ENCODE measurements around the gene COLEC11. TPM values are rescaled to one million over a fixed set of nuclear protein-coding genes. Genes with fewer than 3 reads are reported as not detected.

COLEC11 gene
- total RNA-seq, 1 experiment from 2014 or later: not detected

DNA sequence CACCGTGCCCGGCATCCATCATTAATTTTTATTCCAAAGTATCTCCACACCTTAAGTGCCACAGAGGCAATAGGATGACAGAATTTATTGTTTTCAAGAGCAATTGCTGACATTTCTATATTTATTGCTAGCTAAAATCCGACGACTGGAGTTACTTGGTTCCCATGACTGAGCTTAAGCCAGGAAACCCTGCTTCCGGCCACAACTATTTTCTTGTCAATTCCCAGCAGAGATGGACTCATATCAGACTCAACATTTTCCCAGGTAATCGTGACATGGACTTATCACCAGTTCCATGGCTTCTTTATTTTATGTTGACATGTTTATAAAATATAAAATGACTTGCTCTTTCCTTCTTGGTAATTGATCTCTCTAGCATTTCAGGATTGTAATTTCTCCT lies 87.9 kb downstream of the COLEC11 start:
- no peak overlapping the region for H3K4me2 ChIP-seq (ENCODE audit: low read depth, low read length, poor library complexity, severe bottlenecking)
- no peak overlapping the region for H3K27ac ChIP-seq (ENCODE audit: low read length)
- no peaks in the 10 kb centered on the region for H3K27me3 ChIP-seq (ENCODE audit: low read length)
- no peak overlapping the region for H3K9ac ChIP-seq (ENCODE audit: low read length)
- DNase-seq: no peak
- no peaks in the 10 kb centered on the region for H3K9me2 ChIP-seq (replicated peaks; ENCODE audit: insufficient read depth, low read length)
- H3K36me3 ChIP-seq (ENCODE audit: insufficient read depth, low read length): no peaks in the 10 kb centered on the region
- no peaks in the 10 kb centered on the region for H3K79me2 ChIP-seq (ENCODE audit: low read length)
- no peaks in the 10 kb centered on the region for H4K20me1 ChIP-seq (ENCODE audit: insufficient read depth, low read depth, low read length)
- H3K9me3 ChIP-seq (ENCODE audit: low read length): no peaks in the 10 kb centered on the region
- no peak overlapping the region for H3K4me3 ChIP-seq (ENCODE audit: low read length)
- H3K4me1 ChIP-seq (ENCODE audit: low read length): peaks cover 13% of the 10 kb centered on the region
- H2AFZ ChIP-seq (ENCODE audit: low read length): no peak overlapping the region

DNA sequence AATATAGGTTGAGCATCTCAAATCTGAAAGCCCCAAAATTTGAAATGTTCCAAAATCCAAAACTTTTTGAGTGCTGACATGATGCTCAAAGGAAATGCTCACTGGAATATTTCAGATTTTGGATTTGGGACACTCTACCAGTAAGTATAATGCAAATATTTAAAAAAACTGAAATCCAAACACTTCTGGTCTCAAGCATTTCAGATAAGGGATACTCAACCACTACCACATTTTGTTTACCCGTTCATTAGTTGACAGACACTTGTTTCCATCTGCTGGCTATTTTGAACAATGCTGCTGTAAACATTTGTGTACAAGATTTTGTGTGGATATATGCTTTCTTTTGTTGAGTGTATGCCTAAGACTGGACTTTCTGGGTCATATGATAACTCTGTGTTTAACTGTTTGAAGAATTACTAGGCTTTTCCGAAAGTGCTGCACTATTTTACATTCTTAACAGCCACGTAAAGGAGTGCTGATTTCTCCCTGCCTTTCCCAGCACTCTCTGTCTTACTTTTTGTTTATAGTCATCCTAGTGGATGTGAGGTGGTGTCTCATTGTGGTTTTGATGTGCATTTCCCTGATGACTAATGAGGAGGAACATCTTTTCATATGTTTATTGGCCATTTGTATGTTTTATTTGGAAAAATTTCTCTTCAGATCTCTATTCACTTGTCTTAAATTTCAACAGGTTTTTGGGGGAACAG lies 89.0 kb downstream of the COLEC11 start:
- H3K27ac ChIP-seq (ENCODE audit: low read length): no peak overlapping the region
- H3K9ac ChIP-seq (ENCODE audit: low read length): no peak overlapping the region
- H3K4me2 ChIP-seq (ENCODE audit: low read depth, low read length, poor library complexity, severe bottlenecking): no peak overlapping the region
- H3K36me3 ChIP-seq (ENCODE audit: insufficient read depth, low read length): no peaks in the 10 kb centered on the region
- H2AFZ ChIP-seq (ENCODE audit: low read length): no peak overlapping the region
- H3K9me3 ChIP-seq (ENCODE audit: low read length): no peaks in the 10 kb centered on the region
- no peak for DNase-seq
- H3K27me3 ChIP-seq (ENCODE audit: low read length): no peaks in the 10 kb centered on the region
- no peaks in the 10 kb centered on the region for H3K79me2 ChIP-seq (ENCODE audit: low read length)
- peaks cover 13% of the 10 kb centered on the region for H3K4me1 ChIP-seq (ENCODE audit: low read length)
- no peak overlapping the region for H3K4me3 ChIP-seq (ENCODE audit: low read length)
- H4K20me1 ChIP-seq (ENCODE audit: insufficient read depth, low read depth, low read length): no peaks in the 10 kb centered on the region
- no peaks in the 10 kb centered on the region for H3K9me2 ChIP-seq (replicated peaks; ENCODE audit: insufficient read depth, low read length)

DNA sequence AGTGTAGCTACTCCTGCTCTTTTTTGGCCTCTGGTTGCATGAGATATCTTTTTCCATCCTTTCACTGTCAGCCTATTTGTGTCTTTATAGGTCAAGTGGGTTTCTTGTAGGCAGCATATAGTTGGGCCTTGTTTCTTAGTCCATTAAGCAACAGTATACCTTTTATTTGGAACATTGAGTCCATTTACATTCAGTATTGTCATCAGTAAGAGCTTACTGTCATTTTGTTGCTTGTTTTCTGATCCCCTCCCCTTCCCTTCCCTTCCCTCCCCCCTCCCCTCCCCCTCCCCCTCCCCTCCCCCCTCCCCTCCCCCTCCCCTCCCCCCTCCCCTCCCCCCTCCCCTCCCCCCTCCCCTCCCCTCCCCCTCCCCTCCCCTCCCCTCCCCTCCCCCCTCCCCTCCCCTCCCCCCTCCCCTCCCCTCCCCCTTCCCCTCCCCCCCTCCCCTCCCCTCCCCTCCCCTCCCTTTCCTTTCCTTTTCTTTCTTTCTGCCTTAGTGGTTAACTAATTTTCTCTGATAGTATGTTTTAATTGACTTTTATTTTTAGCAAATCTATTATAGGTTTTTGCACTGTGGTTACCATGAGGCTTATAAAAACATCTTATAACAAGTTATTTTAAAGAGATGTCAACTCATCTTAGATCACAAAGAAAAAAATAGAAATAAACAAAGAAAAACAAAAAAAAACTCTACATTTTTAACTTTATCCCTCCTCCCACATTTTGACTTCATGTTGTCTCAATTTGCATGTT lies 95.3 kb downstream of the COLEC11 start:
- Histone ChIP-seq H3K27ac (ENCODE audit: low read length) (no peak overlapping the region), H3K4me3 (ENCODE audit: low read length) (no peak overlapping the region), H3K36me3 (ENCODE audit: insufficient read depth, low read length) (no peaks in the 10 kb centered on the region), H3K79me2 (ENCODE audit: low read length) (no peaks in the 10 kb centered on the region), H3K27me3 (ENCODE audit: low read length) (no peaks in the 10 kb centered on the region), H3K4me2 (ENCODE audit: low read depth, low read length, poor library complexity, severe bottlenecking) (no peak overlapping the region), H3K9me3 (ENCODE audit: low read length) (no peaks in the 10 kb centered on the region), H3K9ac (ENCODE audit: low read length) (no peak overlapping the region), H2AFZ (ENCODE audit: low read length) (no peak overlapping the region), H4K20me1 (ENCODE audit: insufficient read depth, low read depth, low read length) (no peaks in the 10 kb centered on the region), H3K4me1 (ENCODE audit: low read length) (no peaks in the 10 kb centered on the region), H3K9me2 (replicated peaks; ENCODE audit: insufficient read depth, low read length) (no peaks in the 10 kb centered on the region)
- DNase-seq: no peak

DNA sequence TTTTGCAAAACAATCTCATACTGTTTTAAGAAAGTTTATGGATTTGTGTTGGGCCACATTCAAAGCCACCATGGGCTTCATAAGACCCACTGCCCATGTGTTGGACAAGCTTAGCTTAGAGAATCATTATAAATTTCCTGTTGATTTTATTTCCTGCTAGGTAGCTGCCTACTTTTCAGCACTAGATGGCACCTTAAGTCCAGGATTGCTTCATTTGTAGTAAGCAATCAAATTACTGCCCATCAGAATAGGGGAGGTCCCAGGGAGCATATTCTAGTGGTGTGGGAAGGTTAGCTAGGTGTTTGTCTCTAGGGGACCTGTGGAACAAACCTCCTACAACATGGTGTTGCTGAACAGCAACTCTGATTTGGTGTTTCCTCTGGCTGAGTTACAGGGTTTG lies 97.5 kb downstream of the COLEC11 start:
- DNase-seq: peak; percentile 78
- no peaks in the 10 kb centered on the region for H3K79me2 ChIP-seq (ENCODE audit: low read length)

More for the DNA sequence above, 97.5 kb downstream of the COLEC11 start:
- Histone ChIP-seq H3K36me3 (ENCODE audit: insufficient read depth, low read length) (no peaks in the 10 kb centered on the region), H4K20me1 (ENCODE audit: insufficient read depth, low read depth, low read length) (no peaks in the 10 kb centered on the region), H3K27ac (ENCODE audit: low read length) (no peak overlapping the region), H3K4me2 (ENCODE audit: low read depth, low read length, poor library complexity, severe bottlenecking) (no peak overlapping the region), H3K4me1 (ENCODE audit: low read length) (no peaks in the 10 kb centered on the region), H3K9me2 (replicated peaks; ENCODE audit: insufficient read depth, low read length) (no peaks in the 10 kb centered on the region), H3K27me3 (ENCODE audit: low read length) (no peaks in the 10 kb centered on the region), H2AFZ (ENCODE audit: low read length) (no peak overlapping the region), H3K4me3 (ENCODE audit: low read length) (no peak overlapping the region), H3K9ac (ENCODE audit: low read length) (no peak overlapping the region), H3K9me3 (ENCODE audit: low read length) (no peaks in the 10 kb centered on the region)

Small RNA genes lying within 50 kb of the gene (small RNA-seq; reads per million reads assigned to genes)
- not detected for gene TMSB4XP2

Other genes starting within 250 kb of the COLEC11 start
- gene EIPR1, start 217.3 kb upstream of the COLEC11 start, total RNA-seq (2014; rRNA removed; shearing (Covaris generic); ENCODE audit: low replicate concordance): 40.4 and 80.8 TPM in 2 replicates
- gene TRAPPC12, start 215.4 kb upstream of the COLEC11 start, total RNA-seq (2014; rRNA removed; shearing (Covaris generic); ENCODE audit: low replicate concordance): 69.1 and 92.5 TPM in 2 replicates
- gene ADI1, start 75.6 kb upstream of the COLEC11 start, total RNA-seq (2014; rRNA removed; shearing (Covaris generic); ENCODE audit: low replicate concordance): 68.6 and 74.0 TPM in 2 replicates
- 20.4 and 33.9 TPM in 2 replicates for gene RNASEH1, start 36.8 kb upstream of the COLEC11 start, total RNA-seq (2014; rRNA removed; shearing (Covaris generic); ENCODE audit: low replicate concordance)
- gene RPS7, start 19.9 kb upstream of the COLEC11 start, total RNA-seq (2014; rRNA removed; shearing (Covaris generic); ENCODE audit: low replicate concordance): 3,591 and 3,631 TPM in 2 replicates
- gene ALLC, start 63.1 kb downstream of the COLEC11 start, total RNA-seq (2014; rRNA removed; shearing (Covaris generic); ENCODE audit: low replicate concordance): not detected in 2 replicates
- not detected in 2 replicates for gene DCDC2C, start 108.5 kb downstream of the COLEC11 start, total RNA-seq (2014; rRNA removed; shearing (Covaris generic); ENCODE audit: low replicate concordance)